Myocyte (in vitro differentiated cells): ENCODE measurements around the gene SSTR3. TPM values are rescaled to one million over a fixed set of nuclear protein-coding genes. Genes with fewer than 3 reads are reported as not detected.
"Not testable (repeated sequence)": the region's sequence is repeated elsewhere in the genome, so short reads cannot be mapped to it uniquely, and the experiment has no call there.

Experiments
- DNase-seq: peaks from one replicate; pipeline ENCODE4 v3.0.0-alpha.2; 2012; ENCODE audit warnings: low read depth
- total RNA-seq: library from RNA; depleted of rRNA; stranded (reverse); fragments of >200 nt; gene quantifications from 2 replicates; pipeline ENCODE4 v1.2.3, GENCODE V29; 2014

The SSTR3 gene
- total RNA-seq, 1 donor from 2014 or later, result not detected

DNA sequence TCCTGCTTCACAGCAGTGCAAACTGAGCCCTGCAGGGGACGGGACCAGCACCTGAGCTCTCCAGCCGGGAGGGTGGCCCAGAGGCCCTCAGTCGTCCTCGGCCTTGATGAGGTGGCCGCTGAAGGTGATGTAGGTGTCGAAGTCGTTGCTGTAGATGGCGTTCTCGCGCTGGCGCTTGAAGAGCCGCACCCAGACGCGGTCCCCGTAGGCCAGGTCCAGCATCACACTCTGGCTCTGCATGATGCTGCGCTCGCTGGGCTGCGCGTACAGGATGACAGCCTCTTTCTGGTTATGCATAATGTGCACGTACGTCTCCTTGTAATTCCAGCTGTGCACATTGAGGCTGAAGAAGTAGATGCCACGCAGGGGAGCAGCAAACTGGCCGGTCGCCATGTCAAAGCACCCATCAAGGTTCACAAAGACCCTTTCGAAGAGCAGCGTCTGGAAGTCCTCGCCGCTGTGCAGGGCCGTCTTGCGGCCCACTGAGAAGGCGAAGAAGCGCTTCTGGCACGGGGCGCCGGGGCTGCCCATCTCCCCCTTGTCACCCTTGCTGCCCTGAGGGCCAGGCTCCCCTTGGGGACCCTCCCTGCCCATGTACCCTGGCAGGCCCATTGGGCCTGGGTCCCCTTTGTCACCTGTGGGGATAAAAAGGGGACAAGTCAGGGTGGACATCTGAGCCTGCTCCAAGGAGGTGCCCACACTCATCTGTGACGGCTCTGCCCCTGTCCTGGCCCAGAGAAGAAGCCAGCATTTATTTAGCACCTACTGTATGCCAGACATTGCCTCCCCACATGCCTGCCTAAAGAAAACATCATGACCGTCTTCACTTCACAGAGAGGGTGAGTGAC is 30.0 kb downstream of the SSTR3 start:
- DNase-seq, result no peak

GRCh38 chr22:37181681-37182080 is 30.6 kb downstream of the SSTR3 start:
- DNase-seq, result no peak

- DNase-seq, result no peak
Measured at GRCh38 chr22:37180531-37181231, 31.6 kb downstream of the SSTR3 start.

DNA sequence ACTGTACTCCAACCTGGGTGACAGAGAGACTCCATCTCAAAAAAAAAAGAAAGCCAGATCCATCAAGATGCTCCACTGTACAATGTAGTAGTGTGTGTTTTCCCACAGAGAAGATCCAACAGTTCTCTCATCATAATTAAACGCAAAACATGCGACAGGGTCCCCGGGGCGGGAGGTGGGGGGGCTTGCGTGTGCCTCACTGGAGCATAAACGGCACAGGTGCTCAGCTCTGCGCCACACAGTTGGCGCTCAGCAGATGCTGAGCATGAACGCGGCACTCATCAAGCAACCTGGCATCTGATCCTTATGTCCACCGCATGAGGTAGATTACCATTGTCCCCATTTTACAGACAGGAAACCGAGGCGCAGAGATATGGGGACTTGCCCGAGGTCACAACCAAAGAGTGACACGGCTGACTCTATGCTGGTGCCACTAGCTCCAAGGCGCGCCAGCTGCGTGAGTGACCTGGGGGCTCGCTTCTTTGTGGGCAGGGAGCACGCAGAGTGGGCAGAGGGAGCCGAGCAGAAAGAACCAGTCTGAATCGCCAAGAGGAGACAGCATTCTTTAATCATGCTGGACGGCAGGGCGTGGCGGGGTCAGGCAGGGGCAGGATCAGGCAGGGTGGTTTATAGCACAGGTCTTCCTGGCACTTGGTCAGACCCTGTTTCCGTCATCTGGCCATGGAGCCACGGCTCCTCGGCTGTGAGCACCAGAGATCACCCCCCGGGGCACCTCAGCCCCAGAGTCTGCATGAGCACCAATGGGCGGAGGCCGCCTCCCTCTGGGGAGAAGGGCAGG is 32.5 kb downstream of the SSTR3 start:
- DNase-seq, result no peak

DNA sequence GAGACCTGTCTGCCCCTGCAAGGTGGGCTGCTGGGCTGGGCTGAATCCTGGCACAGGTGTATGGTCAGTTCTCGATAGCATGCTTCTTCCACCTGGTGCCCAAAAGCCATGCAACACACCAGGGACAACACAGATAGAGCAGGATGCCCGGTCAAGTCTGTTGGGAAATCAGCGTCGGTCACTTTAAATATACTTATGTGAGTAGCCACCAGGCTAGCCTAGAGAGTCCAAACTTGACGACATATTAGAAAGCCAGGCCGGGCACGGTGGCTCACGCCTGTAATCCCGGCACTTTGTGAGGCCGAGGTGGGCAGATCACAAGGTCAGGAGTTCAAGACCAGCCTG is 33.2 kb downstream of the SSTR3 start:
- no peak for DNase-seq

DNA sequence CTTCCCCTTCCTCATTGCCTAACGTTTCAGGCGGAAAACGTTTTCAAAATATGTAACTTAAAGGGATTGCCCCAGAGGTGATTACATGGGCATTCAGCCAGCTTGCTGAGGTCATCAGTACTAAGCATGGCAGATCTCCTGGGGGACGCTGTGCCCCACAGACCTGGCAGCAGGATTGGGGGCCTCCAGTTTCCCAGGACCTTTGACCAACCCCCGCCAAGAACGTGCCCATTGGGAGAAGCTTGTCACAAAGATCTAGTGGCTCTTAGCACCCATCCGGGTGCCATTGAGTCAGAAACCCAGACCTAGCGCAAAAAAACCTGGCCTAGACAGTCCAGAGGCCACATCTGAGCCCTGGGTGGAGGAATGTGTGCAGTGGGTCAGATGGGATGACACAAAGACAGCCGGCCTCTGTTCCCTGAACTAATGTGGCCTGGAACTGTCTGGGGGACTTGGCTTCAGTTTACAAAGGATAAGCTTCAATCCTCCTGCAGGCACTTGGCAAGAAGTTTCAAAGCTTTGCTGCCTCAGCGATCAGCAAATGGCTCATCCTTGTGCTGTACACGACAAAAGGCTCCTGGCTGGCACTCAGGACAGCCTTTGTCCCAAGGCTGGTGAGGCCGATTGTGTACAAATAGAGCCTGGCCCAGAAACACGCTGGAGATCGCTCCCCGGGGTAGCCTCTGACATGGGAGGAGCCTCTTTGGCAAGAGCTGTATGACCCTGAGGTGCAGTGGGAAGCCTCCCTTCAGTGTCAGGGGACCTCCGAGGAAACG is 33.7 kb downstream of the SSTR3 start:
- DNase-seq, result peak; percentile 64

- no peak for DNase-seq
Measured at GRCh38 chr22:37177755-37178154, 34.5 kb downstream of the SSTR3 start.

DNA sequence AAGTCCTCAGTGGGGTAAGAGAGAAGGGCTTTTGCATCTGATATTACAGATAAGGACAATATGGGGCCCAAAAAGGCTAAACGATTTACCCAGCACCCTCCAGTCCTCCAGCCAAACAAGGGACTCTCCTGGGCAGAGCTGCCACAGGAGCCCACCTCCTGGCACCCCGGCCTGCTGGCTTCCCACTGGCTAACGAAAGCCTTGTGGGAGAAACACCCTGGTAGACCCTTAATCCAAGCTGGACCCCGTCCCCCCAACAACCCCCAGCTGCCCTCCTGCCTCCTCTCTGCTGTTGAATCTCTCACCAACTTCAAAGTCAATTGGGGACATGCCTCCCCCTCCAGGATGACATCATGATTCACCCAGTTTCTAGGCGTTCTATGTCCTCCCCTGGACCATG is 35.1 kb downstream of the SSTR3 start:
- DNase-seq, result no peak

DNA sequence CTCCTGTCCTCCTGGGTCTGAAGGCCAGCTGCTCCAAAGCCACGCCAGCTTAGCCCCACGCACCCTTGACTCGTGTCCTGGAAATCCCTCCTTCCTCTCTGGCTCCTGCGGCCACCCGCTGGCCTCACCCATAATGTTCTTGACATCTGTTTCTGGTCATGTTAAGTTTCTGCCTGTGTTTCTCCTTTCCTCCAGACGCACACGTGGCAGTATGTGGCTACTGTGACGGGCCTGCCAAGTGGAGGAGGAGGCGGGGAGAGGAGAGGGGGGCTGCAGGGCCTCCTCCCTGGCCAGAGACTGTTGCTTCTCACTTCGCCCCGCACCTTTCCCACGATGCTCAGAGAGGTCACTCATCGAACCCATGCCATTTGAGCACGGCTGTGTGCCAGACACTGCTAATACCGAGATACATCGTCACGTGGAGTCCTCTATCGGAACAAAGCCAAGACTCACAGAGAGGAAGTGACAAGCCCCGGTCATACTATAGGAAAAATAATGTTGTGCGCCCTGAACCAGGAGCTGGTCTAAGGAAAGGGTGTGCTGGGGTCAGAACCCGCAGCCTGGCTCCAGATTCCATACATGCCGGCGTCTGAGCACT is 35.7 kb downstream of the SSTR3 start:
- peak; percentile 79 for DNase-seq

- no peak for DNase-seq
Measured at GRCh38 chr22:37175414-37176281, 36.6 kb downstream of the SSTR3 start.

DNA sequence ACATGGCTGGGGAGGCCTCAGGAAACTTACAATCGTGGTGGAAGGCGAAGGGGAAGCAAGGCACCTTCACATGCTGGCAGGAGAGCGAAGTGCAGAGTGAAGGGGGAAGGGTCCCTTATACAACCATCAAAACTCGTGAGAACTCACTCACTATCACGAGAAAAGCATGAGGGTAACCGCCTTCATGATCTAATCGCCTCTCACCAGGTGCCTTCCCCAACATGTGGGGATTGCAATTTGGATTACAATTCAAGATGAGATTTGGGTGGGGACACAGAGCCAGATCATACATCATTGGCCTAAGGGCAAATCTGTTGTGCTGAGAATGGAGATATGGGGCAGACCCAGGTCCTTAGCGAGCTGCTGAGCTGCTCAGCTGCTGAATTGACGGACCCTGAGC is 37.3 kb downstream of the SSTR3 start:
- DNase-seq, result no peak

GRCh38 chr22:37173709-37174108 is 38.6 kb downstream of the SSTR3 start:
- DNase-seq, result no peak

GRCh38 chr22:37172266-37173245 is 39.7 kb downstream of the SSTR3 start:
- no peak for DNase-seq

DNA sequence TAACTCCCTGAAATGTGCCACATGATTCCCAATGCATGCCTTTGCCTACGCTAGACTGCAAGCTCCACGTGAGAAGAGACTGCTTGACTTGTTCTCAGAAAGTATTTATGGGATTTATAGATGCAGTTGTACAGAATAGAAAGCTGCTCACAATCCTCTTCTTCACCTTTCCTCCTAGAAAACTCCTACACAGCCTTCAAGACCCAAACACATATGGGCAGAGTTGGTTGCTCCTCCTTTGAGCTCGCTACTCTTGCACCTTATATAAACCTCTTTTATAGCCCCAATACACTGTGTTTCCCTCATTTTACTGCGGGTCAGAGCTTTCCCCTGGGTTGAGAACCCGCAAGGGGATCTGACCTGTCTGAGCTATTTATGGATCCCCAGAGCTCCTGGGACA is 40.6 kb downstream of the SSTR3 start:
- no peak for DNase-seq

- DNase-seq, result not testable (repeated sequence)
Measured at GRCh38 chr22:37170689-37171405, 41.4 kb downstream of the SSTR3 start.

DNA sequence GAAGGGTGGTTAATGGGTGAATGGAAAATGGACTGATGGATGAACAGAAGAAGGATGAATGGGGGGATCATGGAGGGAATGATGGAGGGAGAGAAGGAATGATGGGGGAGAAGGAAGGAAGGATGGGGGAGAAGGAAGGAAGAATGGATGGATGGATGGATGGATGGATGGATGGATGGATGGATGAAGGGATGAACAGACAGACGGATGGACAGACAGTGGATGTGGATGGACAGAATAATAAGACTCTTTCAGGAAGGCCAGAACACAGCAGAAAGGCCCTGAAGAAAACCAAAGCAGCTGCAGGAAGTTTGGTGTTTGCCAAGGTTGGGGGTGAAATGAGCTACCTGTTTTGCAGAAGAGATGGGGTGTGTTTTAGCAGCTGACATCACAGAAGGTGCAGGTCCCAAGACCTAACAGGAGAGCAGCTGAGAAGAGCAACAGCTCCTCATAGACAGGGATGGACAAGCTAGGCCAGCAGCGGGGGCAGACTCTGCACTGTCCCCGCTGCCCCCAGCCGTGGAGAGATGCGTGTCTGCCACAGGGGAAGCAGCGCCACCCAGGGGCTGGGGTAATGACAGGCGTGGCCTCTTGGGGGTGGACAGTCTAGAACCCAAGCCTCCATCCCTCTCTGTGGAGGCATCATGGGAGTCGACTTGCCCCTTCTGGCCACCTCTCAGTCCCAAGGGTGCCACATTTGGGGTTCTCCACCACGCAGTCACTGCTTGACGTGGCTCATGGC is 42.2 kb downstream of the SSTR3 start:
- DNase-seq, result no peak

GRCh38 chr22:37169406-37169805 is 42.9 kb downstream of the SSTR3 start:
- no peak for DNase-seq
